NCI-H1105 (cell line): ENCODE measurements around the gene DENND1C.
"Not testable (repeated sequence)": the region's sequence is repeated elsewhere in the genome, so short reads cannot be mapped to it uniquely, and the experiment has no call there.

Experiments used
- DNase-seq: peaks from one replicate; lab custom pipeline; 2025; lab: John Stamatoyannopoulos, UW

DENND1C gene

GRCh38 chr19:6508028-6508771 is 26.6 kb upstream of the DENND1C start:
- not testable (repeated sequence) for DNase-seq

DNA sequence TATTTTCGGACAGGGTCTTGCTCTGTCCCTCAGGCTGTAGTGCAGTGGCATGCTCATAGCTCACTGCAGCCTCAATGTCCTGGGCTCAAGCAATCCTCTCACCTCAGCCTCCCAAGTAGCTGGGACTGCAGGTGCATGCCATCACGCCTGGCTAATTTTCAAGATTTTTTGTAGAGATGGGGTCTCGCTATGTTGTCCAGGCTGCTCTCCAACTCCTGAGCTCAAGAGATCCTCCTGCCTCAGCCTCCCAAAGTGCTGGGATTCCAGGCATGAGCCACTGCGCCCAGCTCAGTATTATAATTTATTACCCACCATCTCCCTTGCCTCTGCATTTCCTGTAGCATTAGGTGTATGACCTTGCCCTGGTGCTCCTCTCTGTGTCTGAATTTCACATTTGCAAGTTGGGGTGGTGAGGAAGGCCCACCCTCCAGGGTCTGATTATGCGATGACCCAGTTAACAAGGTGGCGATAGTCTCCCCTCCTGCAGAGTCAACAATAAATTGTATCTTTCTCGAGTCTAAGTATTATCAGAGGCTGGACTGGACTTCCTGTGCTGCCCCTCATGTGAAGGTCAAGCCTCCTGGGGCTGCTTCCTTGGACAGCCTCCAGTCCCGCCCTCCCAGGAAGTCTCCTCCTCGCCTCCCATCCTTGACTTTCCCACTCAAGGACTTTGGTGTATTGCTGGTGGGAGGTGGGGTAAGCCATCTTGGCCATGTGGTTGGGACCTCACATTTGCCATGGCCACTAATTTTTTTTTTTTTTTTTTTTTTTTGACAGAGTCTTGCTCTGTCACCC is 22.0 kb upstream of the DENND1C start:
- DNase-seq = no peak

GRCh38 chr19:6501740-6502648 is 20.4 kb upstream of the DENND1C start, which contains the start of gene TUBB4A:
TUBB4A (minus strand) TSS chr19:6502309; CDS start chr19:6502212, 97 bp downstream.
- DNase-seq = no peak

DNA sequence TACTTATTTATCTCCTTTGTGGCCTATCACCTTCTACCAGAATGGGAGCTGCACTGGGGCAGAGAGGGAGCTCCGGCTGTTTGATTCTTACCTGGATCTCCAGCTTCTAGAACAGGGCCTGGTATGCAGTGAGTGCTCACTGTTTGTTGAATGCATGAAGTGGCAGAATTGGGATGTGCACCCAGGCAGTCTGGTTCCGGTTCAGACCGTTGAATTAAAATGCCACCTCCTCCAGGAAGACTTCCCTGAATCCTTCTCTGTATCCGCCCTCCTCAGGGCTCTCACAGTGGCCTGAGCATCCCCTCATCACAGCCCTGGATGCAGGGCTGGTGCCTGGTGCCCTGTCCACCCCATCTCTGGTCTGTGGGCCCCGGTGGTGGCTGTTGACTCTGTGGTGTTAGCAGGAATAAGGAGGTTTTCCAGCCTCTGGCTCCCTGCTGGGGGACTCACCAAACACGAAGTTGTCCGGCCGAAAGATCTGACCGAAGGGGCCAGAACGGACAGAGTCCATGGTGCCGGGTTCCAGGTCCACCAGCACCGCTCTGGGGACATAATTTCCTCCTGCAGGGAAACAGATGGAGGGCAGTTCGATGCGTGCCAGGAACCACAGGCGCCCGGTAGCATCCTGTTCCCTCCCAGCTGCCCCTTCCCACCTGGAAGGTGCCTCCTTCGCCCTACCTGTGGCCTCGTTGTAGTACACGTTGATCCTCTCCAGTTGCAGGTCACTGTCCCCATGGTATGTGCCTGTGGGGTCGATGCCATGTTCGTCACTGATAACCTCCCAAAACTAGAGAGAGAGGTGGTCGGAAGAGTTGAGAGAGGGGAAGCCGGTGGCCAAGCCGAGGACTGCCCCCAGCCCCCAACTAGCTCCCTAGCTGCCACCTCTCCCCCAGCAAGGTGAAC is 19.5 kb upstream of the DENND1C start:
- DNase-seq = no peak

DNA sequence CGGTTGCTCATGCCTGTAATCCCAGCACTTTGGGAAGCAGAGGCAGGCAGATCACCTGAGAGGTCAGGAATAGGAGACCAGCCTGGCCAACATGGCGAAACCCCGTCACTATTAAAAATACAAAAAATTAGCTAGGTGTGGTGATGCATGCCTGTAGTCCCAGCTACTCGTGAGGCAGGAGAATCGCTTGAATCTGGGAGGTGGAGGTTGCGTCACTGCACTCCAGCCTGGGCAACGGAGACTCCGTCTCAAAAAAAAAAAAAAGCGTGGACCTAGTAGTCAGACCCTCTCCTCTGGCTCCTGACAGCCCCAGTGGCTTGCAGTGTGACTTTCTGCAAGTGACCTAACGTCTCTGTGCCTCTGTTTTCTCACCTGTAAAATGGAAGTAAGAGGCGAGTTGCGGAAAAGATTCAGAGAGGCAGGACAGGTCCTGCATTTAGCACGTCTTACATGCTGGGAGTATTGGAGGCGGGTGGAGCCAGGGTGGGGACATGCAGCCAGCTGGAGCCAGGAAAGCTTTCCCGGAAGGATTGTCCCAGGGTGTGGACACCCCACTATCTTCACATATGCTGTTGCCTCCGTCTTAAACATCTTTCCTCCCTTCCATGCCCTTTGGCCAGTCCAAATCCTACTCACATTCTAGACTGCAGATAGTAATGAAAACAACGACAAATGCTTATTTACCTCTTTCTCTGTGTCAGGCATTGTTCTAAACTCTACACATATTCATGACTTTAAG is 17.6 kb upstream of the DENND1C start:
- no peak for DNase-seq

GRCh38 chr19:6498294-6499036 is 16.9 kb upstream of the DENND1C start:
- no peak for DNase-seq

DNA sequence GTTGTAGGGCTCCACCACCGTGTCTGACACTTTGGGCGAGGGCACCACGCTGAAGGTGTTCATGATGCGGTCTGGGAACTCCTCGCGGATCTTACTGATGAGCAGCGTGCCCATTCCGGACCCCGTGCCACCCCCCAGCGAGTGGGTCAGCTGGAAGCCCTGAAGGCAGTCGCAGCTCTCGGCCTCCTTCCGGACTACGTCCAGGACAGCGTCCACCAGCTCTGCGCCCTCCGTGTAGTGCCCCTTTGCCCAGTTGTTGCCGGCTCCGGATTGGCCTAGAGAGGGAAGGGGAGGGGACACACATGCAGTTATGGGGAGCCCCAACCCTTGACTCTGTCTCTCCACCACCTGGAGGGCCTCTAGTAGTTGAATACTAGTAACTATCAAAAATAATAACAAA is 14.4 kb upstream of the DENND1C start:
- DNase-seq = no peak

DNA sequence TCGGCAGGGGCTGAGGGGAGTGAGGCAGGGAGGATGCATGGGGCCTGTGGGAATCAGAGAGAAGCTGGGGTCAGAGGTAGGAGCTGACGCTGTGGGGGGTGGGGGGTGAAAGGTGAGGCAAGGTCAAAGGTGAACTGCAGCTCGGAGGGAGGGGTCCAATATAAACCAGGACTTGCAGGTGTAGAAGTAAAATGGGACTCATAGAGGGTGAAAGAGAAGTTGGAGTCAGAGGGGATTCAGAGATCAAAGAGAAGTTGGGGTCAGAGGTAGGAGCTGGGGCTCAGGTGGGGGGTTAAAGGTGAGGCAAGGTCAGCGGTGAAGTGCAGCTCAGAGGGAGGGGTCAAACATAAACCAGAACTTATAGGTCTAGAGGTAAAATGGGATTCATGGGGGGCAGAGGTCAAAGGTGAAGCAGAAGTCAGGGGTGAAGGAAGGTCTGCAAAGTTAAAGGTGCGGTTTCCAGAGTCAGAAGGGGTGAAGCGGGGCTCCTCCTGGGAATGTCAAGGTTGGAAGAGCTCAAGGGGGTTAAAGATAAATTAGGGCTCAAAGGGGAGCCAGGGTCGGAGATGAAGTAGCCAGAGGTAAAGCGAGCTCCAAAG is 12.9 kb upstream of the DENND1C start:
- no peak for DNase-seq

DNA sequence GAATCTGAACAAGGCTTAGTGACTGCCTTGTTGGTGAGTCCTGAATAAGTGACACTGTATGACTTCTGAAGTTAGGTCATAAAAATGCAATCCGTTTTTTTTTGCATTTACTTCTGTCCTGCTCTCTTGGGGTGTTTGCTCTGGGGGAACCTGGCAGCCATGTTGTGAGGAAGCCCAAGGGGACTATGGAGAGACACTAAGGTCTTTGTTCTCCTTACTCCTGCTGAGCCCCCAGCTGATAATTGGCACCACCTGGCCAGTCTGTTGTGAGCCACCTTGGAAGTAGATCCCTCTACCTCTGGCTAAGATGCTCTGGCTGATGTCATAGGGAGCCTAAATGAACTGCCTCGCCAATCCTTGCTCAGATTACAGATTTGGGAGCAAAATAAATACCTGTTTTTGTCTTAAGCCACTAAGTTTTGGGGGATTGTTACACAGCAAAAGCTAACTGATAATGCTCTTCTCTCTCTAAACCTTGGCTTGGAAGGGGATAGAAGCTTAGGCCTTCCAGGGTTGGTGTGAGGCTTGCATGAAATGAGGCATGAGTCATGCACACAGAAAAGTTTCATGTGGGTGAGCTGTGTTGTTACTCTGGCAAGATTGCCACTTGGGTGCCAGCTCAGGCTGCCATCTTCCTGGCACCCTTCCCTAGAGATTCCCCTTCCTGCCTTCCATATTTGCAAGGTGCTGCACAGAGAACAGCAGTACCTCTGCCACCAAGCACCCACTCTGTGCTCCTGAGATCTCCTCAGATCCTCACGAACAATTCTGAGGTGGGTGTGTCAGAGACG is 10.4 kb upstream of the DENND1C start:
- DNase-seq = no peak

- no peak for DNase-seq
These were observed 8.5 kb upstream of the DENND1C start for GRCh38 chr19:6490134-6490533.

GRCh38 chr19:6489278-6490061 is 7.9 kb upstream of the DENND1C start:
- no peak for DNase-seq

- DNase-seq = no peak
These were observed 3.2 kb upstream of the DENND1C start for GRCh38 chr19:6484831-6485230.

DNA sequence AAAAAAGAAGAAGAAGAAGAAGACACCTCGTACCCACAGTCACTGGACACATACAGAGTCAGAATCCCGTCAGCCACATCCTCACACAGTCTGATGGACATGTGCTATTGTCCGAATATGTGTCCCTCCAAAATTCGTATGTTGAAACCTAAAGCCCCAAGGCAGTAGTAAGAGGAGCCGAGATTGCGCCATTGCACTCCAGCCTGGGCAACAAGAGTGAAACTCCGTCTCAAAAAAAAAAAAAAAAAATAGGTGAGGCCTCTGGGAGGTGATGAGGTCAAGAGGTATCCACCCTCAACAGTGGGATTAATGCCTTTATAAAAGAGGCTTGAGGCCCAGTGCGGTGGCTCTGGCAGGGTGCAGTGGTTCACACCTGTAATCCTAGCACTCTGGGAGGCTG is 2.6 kb upstream of the DENND1C start:
- no peak for DNase-seq

DNA sequence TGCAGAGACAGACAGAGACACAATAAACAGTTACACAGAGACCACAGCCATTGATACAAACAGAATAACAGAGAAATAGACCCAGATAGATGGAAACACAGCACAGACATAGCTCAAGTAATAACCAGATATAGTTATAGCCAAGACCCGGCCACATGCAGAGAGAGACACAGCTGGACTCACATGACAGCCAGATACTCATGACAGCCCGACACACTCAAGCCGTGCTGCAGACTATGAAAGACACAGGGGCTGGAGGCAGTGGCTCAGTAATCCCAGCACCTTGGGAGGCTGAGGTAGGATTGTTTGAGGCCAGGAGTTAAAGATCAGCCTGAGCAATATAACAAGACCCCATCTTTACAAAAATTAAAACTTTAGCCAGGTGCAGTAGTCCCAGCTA is 1.6 kb upstream of the DENND1C start:
- DNase-seq = no peak

DNA sequence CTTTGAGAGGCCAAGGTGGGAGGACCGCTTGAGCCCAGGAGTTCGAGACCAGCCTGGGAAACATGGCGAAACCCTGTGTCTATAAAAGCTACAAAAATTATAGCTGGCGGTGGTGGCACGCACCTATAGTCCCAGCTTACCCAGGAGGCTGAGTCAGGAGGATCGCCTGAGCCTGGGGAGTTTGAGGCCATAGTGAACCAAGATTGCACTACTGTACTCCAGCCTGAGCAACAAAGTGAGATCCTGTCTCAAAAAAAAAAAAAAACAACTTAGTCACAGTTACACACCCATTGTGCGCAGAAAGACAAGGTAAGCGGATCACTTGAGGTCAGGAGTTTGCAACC is 728 bp upstream of the DENND1C start:
- DNase-seq = no peak

DNA sequence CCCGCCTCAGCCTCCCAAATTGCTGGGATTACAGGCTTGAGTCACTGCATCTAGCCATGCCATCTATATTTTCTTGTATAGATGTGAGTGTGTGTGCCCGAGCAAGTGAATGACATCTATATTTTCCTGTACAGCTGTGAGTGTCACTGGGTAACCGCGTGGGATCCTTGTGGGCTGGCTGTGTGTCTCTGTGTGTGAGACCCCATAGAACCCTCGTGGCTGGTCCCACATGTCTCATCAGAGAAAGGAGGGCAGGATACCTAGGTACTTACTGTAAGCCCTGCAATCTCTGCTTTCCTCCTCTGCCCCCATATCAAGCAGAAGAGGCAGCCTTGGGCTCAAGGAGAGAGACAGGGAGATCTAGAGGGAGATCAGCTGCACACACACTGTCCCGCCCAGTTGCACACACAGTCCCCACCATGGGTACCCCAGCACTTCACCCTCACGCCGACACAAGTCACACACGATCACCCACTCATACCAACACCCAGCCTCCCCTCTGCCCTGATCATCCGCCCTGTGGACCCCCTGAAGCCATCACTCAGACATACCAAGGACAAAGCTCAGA is 655 bp downstream of the DENND1C start:
- no peak for DNase-seq

DNA sequence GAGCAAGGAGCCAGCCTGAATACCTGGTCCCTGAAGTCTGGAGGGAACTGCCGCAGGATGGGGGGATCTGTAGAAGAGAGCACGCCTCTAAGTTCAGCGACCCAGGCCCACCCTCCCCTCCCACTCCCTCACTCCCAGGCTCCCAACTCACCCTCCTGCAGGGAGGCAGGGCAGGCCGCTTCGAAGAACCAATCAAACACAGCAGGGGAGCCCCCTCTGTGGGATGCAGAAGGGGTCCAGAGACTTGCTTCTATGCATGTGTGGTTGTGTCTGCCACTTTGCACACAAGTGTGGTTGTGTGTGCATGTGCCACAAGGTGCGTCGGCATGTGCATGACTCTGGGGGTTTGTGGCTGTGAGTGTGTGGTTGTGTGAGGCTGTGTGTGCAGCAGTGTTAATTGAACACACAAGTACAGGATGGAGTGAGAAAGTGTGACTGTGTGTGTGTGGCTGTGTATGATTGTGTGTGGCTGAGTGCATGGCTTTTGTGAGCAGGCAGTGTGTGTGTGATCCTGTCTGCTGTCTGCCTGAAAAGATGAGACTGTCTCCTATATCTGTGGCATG is 1.7 kb downstream of the DENND1C start:
- DNase-seq = no peak
